Measurements from ENCODE around the gene C10orf90.
"Not testable (repeated sequence)": the region's sequence is repeated elsewhere in the genome, so short reads cannot be mapped to it uniquely, and the experiment has no call there.

C10orf90 gene

GRCh38 chr10:126384269-126384873 is 286.1 kb downstream of the C10orf90 start:
- no peak for FAIRE-seq

DNA sequence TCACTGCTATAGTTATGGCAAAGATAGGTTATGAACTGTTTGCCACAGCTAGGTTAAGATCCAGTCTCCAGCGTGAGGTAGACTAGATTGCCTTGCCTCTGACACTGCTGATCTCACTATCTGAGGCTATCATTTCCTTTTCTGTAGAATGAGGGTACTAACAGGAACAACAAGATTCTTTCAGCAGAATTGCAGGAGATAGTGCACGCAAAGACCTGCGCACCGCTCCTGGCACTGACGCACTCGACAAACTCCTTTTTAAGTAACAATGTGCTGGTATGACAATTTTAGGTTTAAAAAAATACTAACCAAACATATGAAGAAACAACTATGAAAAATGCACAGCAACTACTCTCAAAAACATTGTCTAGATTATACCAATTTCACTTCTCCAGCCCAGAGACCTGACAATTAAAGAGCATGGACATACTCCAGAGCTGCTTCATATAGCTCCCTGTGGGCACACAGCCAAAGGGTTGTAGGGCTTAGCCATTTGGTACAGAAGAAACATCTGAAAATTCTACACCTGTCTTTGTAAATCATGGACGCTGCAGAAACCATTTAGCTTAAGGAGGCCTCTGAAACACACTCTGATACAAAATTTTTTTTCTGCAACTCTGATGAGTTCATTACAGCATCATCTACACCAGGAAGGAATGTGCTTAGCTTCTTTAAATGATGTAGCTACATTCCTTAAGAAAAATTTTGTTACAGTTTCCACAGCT is 290.0 kb downstream of the C10orf90 start:
- no peak for FAIRE-seq

DNA sequence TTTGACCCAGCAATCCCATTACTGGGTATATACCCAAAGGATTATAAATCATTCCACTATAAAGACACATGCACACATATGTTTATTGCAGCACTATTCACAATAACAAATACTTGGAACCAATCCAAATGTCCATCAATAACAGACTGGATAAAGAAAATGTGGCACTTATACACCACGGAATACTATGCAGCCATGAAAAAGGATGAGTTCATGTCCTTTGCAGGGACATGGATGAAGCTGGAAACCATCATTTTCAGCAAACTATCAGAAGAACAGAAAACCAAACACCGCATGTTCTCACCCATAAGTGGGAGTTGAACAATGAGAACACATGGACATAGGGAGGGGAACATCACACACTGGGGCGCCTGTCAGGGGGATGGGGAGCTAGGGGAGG is 291.3 kb downstream of the C10orf90 start:
- FAIRE-seq = not testable (repeated sequence)

DNA sequence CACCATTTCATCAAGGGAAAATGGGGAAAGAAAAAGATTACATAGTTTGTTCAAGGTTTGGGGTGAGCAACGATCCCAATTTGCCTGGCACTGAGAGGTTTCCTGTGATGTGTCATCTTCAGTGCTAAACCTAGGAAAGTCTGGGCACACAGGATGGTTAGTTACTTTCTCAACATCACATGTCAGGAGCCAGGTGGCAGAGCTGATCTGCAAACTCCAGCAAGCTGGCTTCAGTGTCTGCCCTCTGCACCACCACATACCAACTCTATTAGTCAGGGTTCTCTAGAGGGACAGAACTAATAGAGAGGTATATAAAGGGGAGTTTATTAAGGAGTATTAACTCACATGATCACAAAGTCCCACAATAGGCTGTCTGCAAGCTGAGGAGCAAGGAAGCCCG is 293.5 kb downstream of the C10orf90 start:
- FAIRE-seq = no peak

GRCh38 chr10:126375926-126376554 is 294.5 kb downstream of the C10orf90 start:
- FAIRE-seq = no peak

GRCh38 chr10:126375299-126375698 is 295.2 kb downstream of the C10orf90 start:
- no peak for FAIRE-seq

All from G401.6 (cell line).